Hippocampal formation (tissue), 2 donors: ENCODE data around the gene RBFOX2.
"Not testable (repeated sequence)": the region's sequence is repeated elsewhere in the genome, so short reads cannot be mapped to it uniquely, and the experiment has no call there.

ENCODE experiments used
- DNase-seq, 2 donors: peaks; one replicate each; lab custom pipeline; 2025; lab: John Stamatoyannopoulos, UW

Gene RBFOX2

GRCh38 chr22:35777335-35777975 lies 251.2 kb downstream of the RBFOX2 start:
- no peak for DNase-seq

GRCh38 chr22:35775339-35775738 lies 253.3 kb downstream of the RBFOX2 start:
- DNase-seq = no peak

DNA sequence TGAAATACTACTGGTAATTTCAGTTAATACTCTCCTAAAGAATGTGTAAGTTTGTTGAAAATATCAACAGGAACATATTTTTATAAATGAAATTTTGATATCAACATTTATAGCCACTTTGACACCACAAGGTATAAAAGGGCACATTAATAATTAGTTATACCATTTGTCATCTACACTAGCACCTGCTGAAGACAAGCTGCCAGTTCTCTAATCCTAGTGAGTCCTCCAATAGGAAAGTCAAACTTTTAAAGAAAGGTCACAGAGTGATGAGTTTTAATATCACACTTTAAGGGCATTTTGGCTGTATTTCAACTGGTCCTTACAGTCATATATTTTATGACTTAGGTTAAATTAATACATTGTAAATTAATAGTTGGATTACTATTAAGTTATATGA lies 258.6 kb downstream of the RBFOX2 start:
- DNase-seq = no peak

- no peak for DNase-seq
Measured at GRCh38 chr22:35766654-35767580, 261.7 kb downstream of the RBFOX2 start.

DNA sequence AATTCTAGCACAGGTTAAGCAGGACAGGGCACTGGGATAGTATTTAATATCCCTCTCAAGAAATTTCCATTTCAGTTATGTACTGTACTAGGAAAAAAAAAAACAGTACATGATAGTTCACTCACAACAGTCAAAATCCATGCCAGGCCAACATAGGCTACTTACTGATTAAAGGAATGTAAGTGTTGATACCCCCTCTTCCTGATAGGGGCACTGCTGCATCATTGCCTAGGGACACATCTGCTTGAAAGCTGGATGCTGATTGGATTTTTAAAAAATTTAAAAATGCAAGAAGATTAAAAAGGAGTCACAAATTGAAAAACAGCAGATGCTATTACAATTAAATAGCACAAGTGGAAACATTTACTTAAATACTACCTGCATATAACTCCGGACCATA lies 267.6 kb downstream of the RBFOX2 start:
- no peak for DNase-seq

DNA sequence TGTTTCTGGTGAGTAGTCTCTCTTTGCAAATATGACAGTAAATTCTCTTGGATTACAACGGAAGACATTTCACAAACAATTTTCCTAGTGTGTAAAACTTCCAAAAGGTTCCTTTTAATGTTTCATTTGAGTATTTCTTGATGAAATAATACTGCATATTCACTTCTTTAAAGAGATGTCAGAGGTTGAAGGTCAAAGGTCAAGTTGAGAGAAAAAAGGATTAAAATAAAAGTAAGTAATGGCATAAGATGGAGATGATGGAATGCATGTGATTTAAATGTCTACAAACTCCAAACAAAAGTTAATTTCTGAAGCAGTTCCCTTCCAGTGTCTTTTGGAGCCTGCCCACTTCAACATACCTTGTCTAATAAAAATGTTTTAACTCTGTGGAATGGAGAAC lies 270.2 kb downstream of the RBFOX2 start:
- no peak for DNase-seq

GRCh38 chr22:35756722-35757121 lies 271.9 kb downstream of the RBFOX2 start:
- DNase-seq = no peak

DNA sequence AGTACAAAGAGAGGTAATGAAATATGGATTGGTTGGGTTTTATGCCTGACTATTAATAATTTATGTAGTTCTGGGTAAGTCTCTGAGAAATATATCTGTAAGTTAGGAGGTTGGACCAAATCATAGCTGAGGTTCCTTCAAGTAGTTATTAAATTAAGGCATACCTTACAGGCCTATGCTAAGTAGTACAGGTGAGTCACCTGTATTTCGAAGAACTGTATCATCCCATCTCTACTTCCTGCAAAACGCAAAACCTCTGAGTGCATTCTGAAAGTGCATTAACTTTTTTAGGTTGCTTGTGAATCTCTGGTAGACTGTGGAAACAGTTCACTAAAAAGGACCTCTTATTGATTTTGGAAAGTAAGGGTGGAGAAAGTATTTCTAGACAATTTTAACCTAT lies 273.9 kb downstream of the RBFOX2 start:
- DNase-seq = no peak

DNA sequence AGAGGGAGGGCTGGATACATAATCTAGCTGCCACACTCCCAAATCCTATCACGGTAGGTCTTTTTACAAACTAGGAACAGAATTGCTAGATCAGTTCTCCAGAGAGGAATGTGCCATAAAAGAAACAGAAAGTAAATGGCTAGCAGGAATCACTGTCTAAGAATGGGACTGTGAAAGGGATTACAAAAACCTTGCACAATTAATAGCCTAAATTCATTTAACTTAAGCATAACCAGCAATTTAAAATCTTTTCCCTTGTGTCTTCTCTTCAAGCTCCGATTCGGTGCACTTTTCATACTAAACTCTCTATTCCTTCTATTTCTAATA lies 275.8 kb downstream of the RBFOX2 start:
- DNase-seq = no peak

DNA sequence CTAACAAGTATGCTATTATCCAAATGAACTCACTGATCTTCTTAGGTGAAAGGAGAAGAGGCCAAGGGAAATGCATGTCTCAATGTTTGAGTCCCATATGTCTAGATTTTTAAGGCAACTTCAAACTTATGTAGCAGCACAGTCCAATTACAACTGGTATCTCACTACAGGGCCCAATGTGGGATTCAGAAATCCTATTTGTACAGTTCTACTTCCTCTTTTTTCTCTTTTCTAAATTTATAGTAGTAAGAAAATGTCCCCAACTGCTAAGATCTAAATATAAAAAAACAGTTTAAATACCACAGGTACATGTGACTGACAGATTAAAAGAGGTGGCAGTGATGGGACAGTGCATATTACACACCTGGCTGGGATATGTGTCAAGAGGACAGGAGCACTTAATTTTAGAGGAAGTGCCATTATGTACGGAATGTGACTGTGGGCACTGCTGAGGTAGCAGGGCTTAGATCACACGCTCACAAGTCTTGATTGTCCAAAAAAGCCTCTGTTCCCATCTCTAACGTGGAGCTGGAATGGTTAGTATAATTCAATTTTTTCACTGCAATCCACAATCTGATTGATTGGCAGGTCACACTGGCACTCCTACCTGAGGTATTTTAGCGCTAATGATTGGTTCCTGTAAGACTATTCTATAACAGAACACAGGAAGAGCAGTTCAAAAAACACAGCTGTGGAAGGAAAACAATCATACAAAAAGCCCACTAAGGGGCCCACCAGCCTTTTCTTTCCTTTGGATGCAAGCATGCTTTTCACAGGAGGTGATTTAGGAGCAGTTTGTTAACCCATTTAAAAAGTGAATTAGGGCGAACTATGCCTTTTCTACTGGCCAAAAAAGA lies 276.4 kb downstream of the RBFOX2 start:
- DNase-seq = no peak

GRCh38 chr22:35749808-35750207 lies 278.8 kb downstream of the RBFOX2 start:
- DNase-seq = no peak

DNA sequence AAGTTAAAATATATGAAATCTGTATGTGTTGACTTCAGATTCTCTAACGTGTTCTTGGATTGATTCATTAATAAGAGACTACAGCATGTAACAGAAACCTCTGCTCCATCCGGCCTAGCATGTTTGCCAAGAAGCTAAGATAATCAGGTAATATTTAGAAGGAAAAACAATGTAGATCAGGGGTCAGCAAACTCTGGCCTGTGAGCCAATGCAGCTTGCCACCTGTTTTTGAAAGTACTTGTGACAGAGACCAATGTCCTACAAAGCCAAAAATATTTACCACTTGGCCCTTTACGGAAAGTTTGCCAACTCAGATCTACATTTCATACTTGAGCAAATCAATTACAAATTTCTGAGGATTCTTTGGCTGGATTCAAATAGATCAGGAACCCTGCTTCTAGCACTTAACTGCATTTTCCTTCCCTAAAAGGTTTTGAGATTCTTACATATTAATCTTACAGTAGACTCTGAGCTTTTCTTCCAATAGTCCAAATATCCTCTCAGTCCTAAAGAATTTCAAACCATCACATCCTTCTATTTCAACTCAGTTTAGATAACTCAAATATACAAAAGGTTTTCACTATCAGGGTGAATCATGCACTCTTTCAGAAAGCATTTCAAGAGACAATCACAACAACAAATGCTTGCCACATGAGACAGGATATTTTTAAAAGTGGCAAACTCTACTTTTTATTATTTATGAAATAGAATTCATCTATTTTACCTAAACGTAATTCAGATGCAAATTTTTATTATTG lies 281.5 kb downstream of the RBFOX2 start:
- no peak for DNase-seq

DNA sequence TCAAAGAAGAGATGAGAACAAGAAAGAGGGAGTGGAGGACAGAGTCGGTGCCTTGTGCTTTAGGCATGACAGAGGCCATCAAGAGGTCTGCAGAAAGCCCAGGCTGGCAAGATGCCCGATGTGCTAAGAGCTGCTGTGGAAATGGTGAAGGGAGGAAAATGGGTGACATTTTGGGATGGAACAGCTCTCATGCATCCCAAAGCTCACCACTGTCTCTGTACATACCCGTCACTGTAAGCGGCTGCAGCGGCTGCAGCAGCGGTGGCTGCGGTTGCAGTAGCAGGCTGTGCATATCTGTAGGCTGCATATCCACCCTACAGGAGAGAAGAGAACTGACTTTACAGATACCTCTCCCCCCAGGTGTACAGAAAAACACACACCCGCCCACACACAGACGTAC lies 282.4 kb downstream of the RBFOX2 start:
- no peak for DNase-seq

- DNase-seq = no peak
Measured at GRCh38 chr22:35743326-35743860, 285.2 kb downstream of the RBFOX2 start.

- no peak for DNase-seq
Measured at GRCh38 chr22:35742342-35743100, 286.1 kb downstream of the RBFOX2 start.

- no peak for DNase-seq
Measured at GRCh38 chr22:35740616-35741015, 288.0 kb downstream of the RBFOX2 start.

- DNase-seq = no peak
Measured at GRCh38 chr22:35739931-35740380, 288.7 kb downstream of the RBFOX2 start.

DNA sequence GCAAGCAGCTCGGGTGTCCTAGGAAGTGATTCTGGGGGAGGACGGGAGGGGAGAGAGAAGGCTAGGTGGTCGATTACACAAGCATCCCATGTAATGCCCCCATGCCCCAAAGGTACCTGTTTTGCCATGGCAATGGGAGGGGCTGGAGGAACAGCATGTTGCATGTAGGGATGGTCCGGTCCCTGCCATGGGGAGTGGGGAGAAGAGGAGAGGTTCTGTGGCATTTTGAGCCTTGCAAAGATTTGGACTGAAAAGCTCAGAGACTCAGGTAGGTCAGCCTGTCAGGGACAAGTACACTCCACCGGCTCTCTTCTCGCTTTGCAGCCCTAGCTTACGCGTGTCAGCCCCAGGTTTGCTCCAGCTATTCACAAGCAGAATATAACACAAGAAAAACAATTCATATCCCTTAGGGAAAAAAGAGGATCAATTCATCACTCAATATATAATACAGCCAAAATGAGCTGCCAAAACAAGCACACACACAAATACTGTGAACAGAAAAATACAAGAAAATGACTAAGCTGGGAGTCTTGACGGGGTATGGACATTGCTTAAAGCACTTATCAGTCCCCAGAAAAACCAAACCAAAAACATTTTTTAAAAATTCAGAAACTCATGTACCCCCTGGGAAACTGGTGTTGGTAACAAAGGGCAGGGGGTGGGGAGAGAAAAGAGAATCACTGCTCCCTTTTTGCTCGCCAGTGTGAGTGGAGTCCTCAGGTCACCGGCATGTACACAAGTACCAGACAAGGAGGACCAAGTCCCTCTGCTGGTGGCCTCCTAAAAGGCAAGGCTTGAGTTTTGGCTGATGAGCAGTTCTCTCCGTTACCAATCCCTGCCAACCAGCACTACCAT lies 289.3 kb downstream of the RBFOX2 start:
- no peak for DNase-seq

DNA sequence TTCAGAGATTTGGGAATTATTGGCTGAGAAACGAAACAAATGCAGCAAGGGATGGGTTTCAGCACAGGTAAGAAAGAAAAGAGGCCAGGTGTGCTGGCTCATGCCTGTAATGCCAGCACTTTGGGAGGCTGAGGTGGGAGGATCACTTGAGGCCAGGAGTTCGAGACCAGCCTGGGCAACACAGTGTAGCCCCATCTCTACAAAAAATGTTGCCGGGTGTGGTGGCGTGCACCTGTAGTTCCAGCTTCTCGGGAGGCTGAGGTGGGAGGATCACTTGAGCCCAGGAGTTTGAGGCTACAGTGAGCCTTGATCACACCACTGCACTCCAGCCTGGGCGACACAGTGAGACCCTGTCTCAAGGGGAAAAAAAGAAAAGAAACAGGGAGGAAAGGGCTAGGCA lies 290.7 kb downstream of the RBFOX2 start:
- not testable (repeated sequence) for DNase-seq

- no peak for DNase-seq
Measured at GRCh38 chr22:35736701-35737100, 291.9 kb downstream of the RBFOX2 start.
